Measurements from ENCODE around the gene LRRC63.
"Not testable (repeated sequence)": the region's sequence is repeated elsewhere in the genome, so short reads cannot be mapped to it uniquely, and the experiment has no call there.

Gene LRRC63

DNA sequence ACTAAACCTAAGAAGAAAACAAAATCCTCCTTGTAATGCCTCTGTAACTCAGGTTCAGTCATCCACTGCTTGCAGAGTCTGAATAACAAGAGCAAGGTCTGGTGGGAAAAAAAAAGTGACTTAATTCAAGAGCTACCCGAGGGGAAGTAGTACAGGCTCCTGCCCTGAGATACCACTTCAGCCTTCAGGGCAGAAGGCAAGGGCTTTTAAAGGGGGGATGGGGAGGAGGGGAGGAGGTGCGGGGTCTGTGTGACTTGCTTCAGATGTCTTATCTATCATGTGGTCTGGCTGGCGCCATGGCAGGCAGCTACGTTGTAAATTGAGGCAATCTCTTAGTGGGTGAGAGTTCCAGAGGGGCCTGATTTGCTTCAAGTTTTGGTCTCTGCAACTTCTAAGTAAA, 66.7 kb downstream of the LRRC63 start:
- TF ChIP-seq NFRKB (IDR thresholded peaks at IDR 0.05) (no peak), L3MBTL2 (conservative IDR thresholded peaks at IDR 0.05) (no peak), ZNF384 (IDR thresholded peaks at IDR 0.05) (no peak)
- DNase-seq (ENCODE audit: extremely low spot score): peak; percentile 8
- ChIA-PET CTCF (no interaction called here), POLR2A (no interaction called here)

DNA sequence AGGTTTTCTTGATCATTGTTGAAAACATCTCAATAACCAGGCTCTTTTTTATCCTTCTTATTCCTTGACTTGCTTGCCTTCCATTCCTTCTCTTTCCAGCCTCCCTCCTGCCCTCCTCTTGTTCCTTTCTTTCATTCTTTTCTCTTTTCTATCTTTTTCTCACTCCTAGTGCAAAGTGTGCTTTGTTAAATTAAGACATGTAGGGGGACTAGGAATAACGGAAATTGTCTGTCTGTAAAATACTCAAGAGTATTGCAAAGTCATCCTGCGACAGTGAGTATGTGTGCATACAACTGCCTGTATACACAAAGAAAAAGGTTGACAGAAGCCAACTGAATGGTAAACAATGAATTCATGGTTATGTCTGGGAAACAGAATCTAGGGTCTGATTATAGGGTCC, 70.1 kb downstream of the LRRC63 start:
- ChIA-PET CTCF (no interaction called here), POLR2A (no interaction called here)
- no peak for DNase-seq (ENCODE audit: extremely low spot score)
- no peak for TF ChIP-seq ZNF384 (IDR thresholded peaks at IDR 0.05)
- no peak for TF ChIP-seq BHLHE40 (IDR thresholded peaks at IDR 0.05; ENCODE audit: borderline replicate concordance)
- TF ChIP-seq ARNT (IDR thresholded peaks at IDR 0.05): no peak
- TF ChIP-seq, protein P1, sequence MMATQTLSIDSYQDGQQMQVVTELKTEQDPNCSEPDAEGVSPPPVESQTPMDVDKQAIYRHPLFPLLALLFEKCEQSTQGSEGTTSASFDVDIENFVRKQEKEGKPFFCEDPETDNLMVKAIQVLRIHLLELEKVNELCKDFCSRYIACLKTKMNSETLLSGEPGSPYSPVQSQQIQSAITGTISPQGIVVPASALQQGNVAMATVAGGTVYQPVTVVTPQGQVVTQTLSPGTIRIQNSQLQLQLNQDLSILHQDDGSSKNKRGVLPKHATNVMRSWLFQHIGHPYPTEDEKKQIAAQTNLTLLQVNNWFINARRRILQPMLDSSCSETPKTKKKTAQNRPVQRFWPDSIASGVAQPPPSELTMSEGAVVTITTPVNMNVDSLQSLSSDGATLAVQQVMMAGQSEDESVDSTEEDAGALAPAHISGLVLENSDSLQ (IDR thresholded peaks at IDR 0.05): no peak
- no peak for TF ChIP-seq FOXA1 (IDR thresholded peaks at IDR 0.05)
- no peak for TF ChIP-seq SUZ12 (IDR thresholded peaks at IDR 0.05)
- no peak for TF ChIP-seq CTBP1 (IDR thresholded peaks at IDR 0.05; ENCODE audit: borderline replicate concordance)
- no peak for TF ChIP-seq L3MBTL2 (conservative IDR thresholded peaks at IDR 0.05)
- no peak for TF ChIP-seq FOXM1 (IDR thresholded peaks at IDR 0.05; ENCODE audit: borderline replicate concordance)
- no peak for TF ChIP-seq TARDBP (IDR thresholded peaks at IDR 0.05)
- TF ChIP-seq ELF4 (IDR thresholded peaks at IDR 0.05): no peak
- TF ChIP-seq LEF1 (IDR thresholded peaks at IDR 0.05; ENCODE audit: borderline replicate concordance): no peak
- TF ChIP-seq HDGF (IDR thresholded peaks at IDR 0.05; ENCODE audit: borderline replicate concordance): no peak
- no peak for TF ChIP-seq SP1 (IDR thresholded peaks at IDR 0.05)
- TF ChIP-seq FOXK2 (IDR thresholded peaks at IDR 0.05): no peak
- TF ChIP-seq NFRKB (IDR thresholded peaks at IDR 0.05): no peak

DNA sequence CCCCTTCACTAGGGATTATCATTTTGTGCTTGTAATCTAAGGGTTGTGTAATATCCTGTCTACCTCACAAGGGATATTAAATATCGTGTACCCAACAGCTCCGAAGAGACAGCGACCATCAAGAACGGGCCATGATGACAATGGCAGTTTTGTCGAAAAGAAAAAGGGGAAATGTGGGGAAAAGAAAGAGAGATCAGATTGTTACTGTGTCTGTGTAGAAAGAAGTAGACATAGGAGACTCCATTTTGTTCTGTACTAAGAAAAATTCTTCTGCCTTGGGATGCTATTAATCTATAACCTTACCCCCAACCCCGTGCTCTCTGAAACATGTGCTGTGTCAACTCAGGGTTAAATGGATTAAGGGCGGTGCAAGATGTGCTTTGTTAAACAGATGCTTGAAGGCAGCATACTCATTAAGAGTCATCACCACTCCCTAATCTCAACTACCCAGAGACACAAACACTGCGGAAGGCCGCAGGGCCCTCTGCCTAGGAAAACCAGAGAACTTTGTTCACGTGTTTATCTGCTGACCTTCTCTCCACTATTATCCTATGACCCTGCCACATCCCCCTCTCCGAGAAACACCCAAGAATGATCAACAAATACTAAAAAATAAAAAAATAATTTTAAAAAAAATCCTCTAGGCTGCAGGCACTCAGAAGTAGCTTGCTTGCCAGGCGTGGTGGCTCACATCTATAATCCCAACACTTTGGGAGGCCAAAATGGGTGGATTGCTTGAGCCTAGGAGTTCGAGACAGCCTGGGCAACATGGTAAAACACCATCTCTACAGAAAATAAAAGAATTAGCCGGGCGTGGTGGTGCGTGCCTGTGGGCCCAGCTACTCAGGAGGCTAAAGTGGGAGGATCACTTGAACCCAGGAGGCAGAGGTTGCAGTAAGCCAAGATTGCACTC, 72.4 kb downstream of the LRRC63 start:
- DNase-seq (ENCODE audit: extremely low spot score); CTCF ChIA-PET; POLR2A ChIA-PET: not testable (repeated sequence)

DNA sequence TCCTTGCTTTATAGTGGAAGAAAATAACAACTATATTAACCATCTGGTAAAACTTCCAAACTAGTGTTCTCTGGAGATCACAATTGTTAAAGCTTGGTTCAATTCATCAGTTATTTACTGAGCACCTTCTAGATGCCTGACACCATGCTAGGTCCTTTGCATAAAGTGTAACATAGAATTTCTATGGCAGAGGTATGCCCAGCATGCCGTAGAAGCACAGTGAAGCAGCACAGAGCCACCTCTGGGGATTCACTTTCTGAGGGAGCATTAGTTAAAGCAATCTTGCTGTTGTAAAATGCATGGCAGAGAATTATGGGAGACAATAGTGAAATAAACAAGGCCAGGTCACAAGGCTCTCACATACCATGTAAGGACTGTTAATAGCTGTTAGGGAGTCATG, 75.2 kb downstream of the LRRC63 start:
- ChIA-PET POLR2A (interaction anchor here (0.7 kb wide), 1 partner anchor 10 kb away, joined by 3 read pairs; no protein-coding TSS in a partner anchor), CTCF (no interaction called here)
- no peak for DNase-seq (ENCODE audit: extremely low spot score)
- TF ChIP-seq ELF4 (IDR thresholded peaks at IDR 0.05) (no peak), FOXA1 (IDR thresholded peaks at IDR 0.05) (no peak), L3MBTL2 (conservative IDR thresholded peaks at IDR 0.05) (no peak), NFRKB (IDR thresholded peaks at IDR 0.05) (no peak), HDGF (IDR thresholded peaks at IDR 0.05; ENCODE audit: borderline replicate concordance) (no peak), FOXK2 (IDR thresholded peaks at IDR 0.05) (no peak), SP1 (IDR thresholded peaks at IDR 0.05) (no peak), ARNT (IDR thresholded peaks at IDR 0.05) (no peak), TARDBP (IDR thresholded peaks at IDR 0.05) (no peak), ZNF384 (IDR thresholded peaks at IDR 0.05) (no peak), BHLHE40 (IDR thresholded peaks at IDR 0.05; ENCODE audit: borderline replicate concordance) (no peak), CTBP1 (IDR thresholded peaks at IDR 0.05; ENCODE audit: borderline replicate concordance) (no peak), SUZ12 (IDR thresholded peaks at IDR 0.05) (no peak), LEF1 (IDR thresholded peaks at IDR 0.05; ENCODE audit: borderline replicate concordance) (no peak), FOXM1 (IDR thresholded peaks at IDR 0.05; ENCODE audit: borderline replicate concordance) (no peak)
- TF ChIP-seq, protein P1 (IDR thresholded peaks at IDR 0.05): no peak

DNA sequence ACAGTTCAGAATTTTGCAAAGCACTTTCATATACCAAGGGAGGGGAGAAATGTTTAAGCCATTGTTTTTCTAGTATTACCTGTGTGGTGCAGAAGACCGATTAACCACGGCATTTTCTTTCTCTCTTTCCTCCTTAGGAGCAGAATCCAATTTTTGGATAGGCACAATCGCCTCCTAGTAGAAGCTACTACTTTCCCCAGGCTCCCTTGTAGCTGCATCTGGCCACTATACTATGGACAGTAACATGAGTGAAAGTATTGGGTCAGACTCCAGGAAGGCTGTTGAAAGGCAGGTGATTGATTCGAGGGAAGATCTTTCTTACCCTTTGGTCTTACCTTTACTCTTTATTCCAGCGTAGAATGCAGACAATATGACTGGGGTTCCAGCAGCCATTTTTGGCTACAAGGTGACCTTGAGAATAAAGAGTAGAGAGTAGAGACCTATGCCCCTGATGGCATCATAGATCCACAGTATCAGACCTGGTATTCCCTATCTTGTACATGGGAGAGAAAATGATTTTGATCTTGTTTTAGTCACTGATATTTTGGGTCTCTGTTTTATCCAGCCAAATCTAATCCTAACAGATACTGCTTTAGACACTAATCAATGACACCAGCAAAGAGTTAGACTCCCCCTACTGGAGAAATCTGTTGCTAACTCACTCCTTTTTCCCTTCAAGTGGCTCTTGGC, 77.0 kb downstream of the LRRC63 start:
- CTCF ChIA-PET: interaction anchor here (1.2 kb wide), 1 partner anchor 32 kb away, joined by 3 read pairs; no protein-coding TSS in a partner anchor
- DNase-seq (ENCODE audit: extremely low spot score): peak; percentile 49
- POLR2A ChIA-PET: no interaction called here
- TF ChIP-seq ARNT (IDR thresholded peaks at IDR 0.05) (no peak), TARDBP (IDR thresholded peaks at IDR 0.05) (no peak), SP1 (IDR thresholded peaks at IDR 0.05) (no peak), FOXM1 (IDR thresholded peaks at IDR 0.05; ENCODE audit: borderline replicate concordance) (no peak)

DNA sequence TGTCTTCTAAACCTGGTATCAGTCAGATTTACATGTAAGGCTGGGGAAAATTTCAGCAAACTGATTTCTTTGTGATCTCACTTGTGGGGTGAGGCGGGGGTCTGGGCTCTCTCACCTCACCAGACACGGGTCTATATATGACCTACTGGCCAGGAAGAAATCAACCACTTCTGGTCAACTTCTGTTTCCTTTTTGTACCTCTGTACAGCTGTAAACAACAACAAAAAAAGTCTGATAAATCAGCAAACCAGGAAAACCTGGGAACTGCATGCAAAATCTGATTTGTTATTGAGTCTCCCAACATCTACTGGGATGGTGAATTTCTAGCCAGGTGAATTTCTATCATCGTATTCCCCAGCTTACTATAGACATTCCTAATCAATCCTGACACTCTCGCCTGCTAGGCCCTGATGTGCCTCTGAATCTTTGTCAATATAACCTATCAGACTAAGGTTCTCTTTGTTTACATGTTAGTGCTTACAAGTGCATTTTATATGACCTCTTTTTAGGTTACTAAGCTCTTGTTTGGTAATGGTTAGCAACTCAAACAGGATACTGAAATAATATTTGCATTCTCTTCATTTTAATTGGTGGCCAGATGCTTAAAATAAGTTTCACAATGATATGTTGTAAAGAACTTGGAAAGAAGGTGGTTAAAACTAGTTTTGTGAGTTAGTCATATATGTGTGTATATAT, 77.7 kb downstream of the LRRC63 start:
- POLR2A ChIA-PET: no interaction called here
- TF ChIP-seq FOXM1 (IDR thresholded peaks at IDR 0.05; ENCODE audit: borderline replicate concordance): no peak
- no peak for TF ChIP-seq SP1 (IDR thresholded peaks at IDR 0.05)
- TF ChIP-seq NFRKB (IDR thresholded peaks at IDR 0.05): no peak
- TF ChIP-seq L3MBTL2 (conservative IDR thresholded peaks at IDR 0.05): no peak
- no peak for TF ChIP-seq ARNT (IDR thresholded peaks at IDR 0.05)
- no peak for DNase-seq (ENCODE audit: extremely low spot score)
- CTCF ChIA-PET: interaction anchor here (0.7 to 1.2 kb wide), 2 partner anchors 32 to 86 kb away, joined by 3 read pairs; no protein-coding TSS in a partner anchor
